ENCODE results near the gene SUCLG1. TPM values are rescaled to one million over a fixed set of nuclear protein-coding genes. Genes with fewer than 3 reads are reported as not detected.
A peak's percentile ranks its signal among the peaks of the same experiment; 100 is the strongest.

Gene SUCLG1
- polyA plus RNA-seq (2013, experiment 1 of 2): 39.0 TPM
- polyA plus RNA-seq (2013, experiment 2 of 2): 37.0 TPM

- Histone ChIP-seq H3K27me3 (ENCODE audit: insufficient read depth, low read length) (no peaks in the 10 kb centered on the region; the same call in 1 of the 2 replicates), H3K4me1 (ENCODE audit: insufficient read depth, low read length) (peaks cover 11% of the 10 kb centered on the region; the same call in 1 of the 2 replicates), H3K9ac (ENCODE audit: low read depth, low read length) (peak within 1 kb of the TSS; percentile 69), H3K27ac (ENCODE audit: low read depth, low read length) (no peak within 1 kb of the TSS), H3K9me3 (ENCODE audit: insufficient read depth, low read depth, low read length) (no peaks in the 10 kb centered on the region), H3K36me3 (ENCODE audit: insufficient read depth, low read length) (no peaks in the 10 kb centered on the region), H3K4me3 (ENCODE audit: low read length) (peak within 1 kb of the TSS; percentile 69)
- under 1% methylated on average over 57 of the region's 57 CpGs for WGBS
These were observed at the start of gene SUCLG1 for GRCh38 chr2:84459018-84459943. Gene SUCLG1 (minus strand): TSS chr2:84459280. CDS start chr2:84459269, 11 bp downstream.

GRCh38 chr2:84498150-84498799 lies 39.2 kb upstream of the SUCLG1 start:
- Histone ChIP-seq H3K9ac (ENCODE audit: low read depth, low read length) (no peak overlapping the region), H3K27ac (ENCODE audit: low read depth, low read length) (no peak overlapping the region)

GRCh38 chr2:84497285-84497684 lies 38.2 kb upstream of the SUCLG1 start:
- Histone ChIP-seq H3K9me3 (ENCODE audit: insufficient read depth, low read depth, low read length) (no peaks in the 10 kb centered on the region), H3K4me3 (ENCODE audit: low read length) (no peak overlapping the region), H3K27ac (ENCODE audit: low read depth, low read length) (no peak overlapping the region), H3K27me3 (ENCODE audit: insufficient read depth, low read length) (no peaks in the 10 kb centered on the region), H3K4me1 (ENCODE audit: insufficient read depth, low read length) (no peaks in the 10 kb centered on the region), H3K9ac (ENCODE audit: low read depth, low read length) (no peak overlapping the region), H3K36me3 (ENCODE audit: insufficient read depth, low read length) (no peaks in the 10 kb centered on the region)
- 93% methylated on average over 3 of the region's 3 CpGs for WGBS

More at GRCh38 chr2:84498150-84498799, 39.2 kb upstream of the SUCLG1 start:
- Histone ChIP-seq H3K36me3 (ENCODE audit: insufficient read depth, low read length) (no peaks in the 10 kb centered on the region), H3K4me1 (ENCODE audit: insufficient read depth, low read length) (no peaks in the 10 kb centered on the region), H3K9me3 (ENCODE audit: insufficient read depth, low read depth, low read length) (no peaks in the 10 kb centered on the region), H3K27me3 (ENCODE audit: insufficient read depth, low read length) (no peaks in the 10 kb centered on the region), H3K4me3 (ENCODE audit: low read length) (no peak overlapping the region)

- Histone ChIP-seq H3K36me3 (ENCODE audit: insufficient read depth, low read length) (no peaks in the 10 kb centered on the region), H3K9ac (ENCODE audit: low read depth, low read length) (no peak overlapping the region), H3K9me3 (ENCODE audit: insufficient read depth, low read depth, low read length) (no peaks in the 10 kb centered on the region), H3K27ac (ENCODE audit: low read depth, low read length) (no peak overlapping the region), H3K27me3 (ENCODE audit: insufficient read depth, low read length) (no peaks in the 10 kb centered on the region), H3K4me1 (ENCODE audit: insufficient read depth, low read length) (no peaks in the 10 kb centered on the region), H3K4me3 (ENCODE audit: low read length) (no peak overlapping the region)
These were observed 37.3 kb upstream of the SUCLG1 start for GRCh38 chr2:84496386-84496785.

GRCh38 chr2:84495539-84496146 lies 36.6 kb upstream of the SUCLG1 start:
- Histone ChIP-seq H3K4me1 (ENCODE audit: insufficient read depth, low read length) (no peaks in the 10 kb centered on the region), H3K27ac (ENCODE audit: low read depth, low read length) (no peak overlapping the region), H3K9ac (ENCODE audit: low read depth, low read length) (no peak overlapping the region), H3K27me3 (ENCODE audit: insufficient read depth, low read length) (no peaks in the 10 kb centered on the region), H3K36me3 (ENCODE audit: insufficient read depth, low read length) (no peaks in the 10 kb centered on the region), H3K4me3 (ENCODE audit: low read length) (no peak overlapping the region), H3K9me3 (ENCODE audit: insufficient read depth, low read depth, low read length) (no peaks in the 10 kb centered on the region)
- WGBS: 38% methylated on average over 8 of the region's 8 CpGs

GRCh38 chr2:84494070-84494469 lies 35.0 kb upstream of the SUCLG1 start:
- Histone ChIP-seq H3K36me3 (ENCODE audit: insufficient read depth, low read length) (no peaks in the 10 kb centered on the region), H3K27ac (ENCODE audit: low read depth, low read length) (no peak overlapping the region), H3K4me1 (ENCODE audit: insufficient read depth, low read length) (no peaks in the 10 kb centered on the region), H3K9ac (ENCODE audit: low read depth, low read length) (no peak overlapping the region), H3K27me3 (ENCODE audit: insufficient read depth, low read length) (no peaks in the 10 kb centered on the region), H3K9me3 (ENCODE audit: insufficient read depth, low read depth, low read length) (no peaks in the 10 kb centered on the region), H3K4me3 (ENCODE audit: low read length) (no peak overlapping the region)
- 84% methylated on average over 3 of the region's 4 CpGs for WGBS

GRCh38 chr2:84493514-84493913 lies 34.4 kb upstream of the SUCLG1 start:
- 82% methylated on average over 5 of the region's 5 CpGs for WGBS
- H3K27me3 ChIP-seq (ENCODE audit: insufficient read depth, low read length): no peaks in the 10 kb centered on the region
- no peak overlapping the region for H3K9ac ChIP-seq (ENCODE audit: low read depth, low read length)

GRCh38 chr2:84492571-84492970 lies 33.5 kb upstream of the SUCLG1 start:
- H3K9ac ChIP-seq (ENCODE audit: low read depth, low read length): no peak overlapping the region
- 100% methylated on average over 1 of the region's 1 CpG for WGBS
- no peaks in the 10 kb centered on the region for H3K4me1 ChIP-seq (ENCODE audit: insufficient read depth, low read length)
- no peak overlapping the region for H3K27ac ChIP-seq (ENCODE audit: low read depth, low read length)
- H3K27me3 ChIP-seq (ENCODE audit: insufficient read depth, low read length): no peaks in the 10 kb centered on the region
- no peaks in the 10 kb centered on the region for H3K36me3 ChIP-seq (ENCODE audit: insufficient read depth, low read length)
- H3K9me3 ChIP-seq (ENCODE audit: insufficient read depth, low read depth, low read length): no peaks in the 10 kb centered on the region
- no peak overlapping the region for H3K4me3 ChIP-seq (ENCODE audit: low read length)

More at GRCh38 chr2:84493514-84493913, 34.4 kb upstream of the SUCLG1 start:
- Histone ChIP-seq H3K4me3 (ENCODE audit: low read length) (no peak overlapping the region), H3K9me3 (ENCODE audit: insufficient read depth, low read depth, low read length) (no peaks in the 10 kb centered on the region), H3K36me3 (ENCODE audit: insufficient read depth, low read length) (no peaks in the 10 kb centered on the region), H3K27ac (ENCODE audit: low read depth, low read length) (no peak overlapping the region), H3K4me1 (ENCODE audit: insufficient read depth, low read length) (no peaks in the 10 kb centered on the region)

- 91% methylated on average over 6 of the region's 6 CpGs for WGBS
- no peaks in the 10 kb centered on the region for H3K9me3 ChIP-seq (ENCODE audit: insufficient read depth, low read depth, low read length)
- H3K27me3 ChIP-seq (ENCODE audit: insufficient read depth, low read length): no peaks in the 10 kb centered on the region
- H3K27ac ChIP-seq (ENCODE audit: low read depth, low read length): no peak overlapping the region
- H3K9ac ChIP-seq (ENCODE audit: low read depth, low read length): no peak overlapping the region
- no peaks in the 10 kb centered on the region for H3K36me3 ChIP-seq (ENCODE audit: insufficient read depth, low read length)
- no peak overlapping the region for H3K4me3 ChIP-seq (ENCODE audit: low read length)
- H3K4me1 ChIP-seq (ENCODE audit: insufficient read depth, low read length): no peaks in the 10 kb centered on the region
These were observed 32.7 kb upstream of the SUCLG1 start for GRCh38 chr2:84491741-84492140.

- H3K4me1 ChIP-seq (ENCODE audit: insufficient read depth, low read length): no peaks in the 10 kb centered on the region
- H3K9ac ChIP-seq (ENCODE audit: low read depth, low read length): no peak overlapping the region
- no peaks in the 10 kb centered on the region for H3K27me3 ChIP-seq (ENCODE audit: insufficient read depth, low read length)
- WGBS: 100% methylated on average over 1 of the region's 2 CpGs
- H3K4me3 ChIP-seq (ENCODE audit: low read length): no peak overlapping the region
- no peaks in the 10 kb centered on the region for H3K9me3 ChIP-seq (ENCODE audit: insufficient read depth, low read depth, low read length)
- H3K36me3 ChIP-seq (ENCODE audit: insufficient read depth, low read length): no peaks in the 10 kb centered on the region
- H3K27ac ChIP-seq (ENCODE audit: low read depth, low read length): no peak overlapping the region
These were observed 32.2 kb upstream of the SUCLG1 start for GRCh38 chr2:84491256-84491655.
